H1 (cell line): ENCODE data around the gene ZBTB24. TPM values are rescaled to one million over a fixed set of nuclear protein-coding genes. Genes with fewer than 3 reads are reported as not detected.

Source experiments
- CTCF ChIA-PET: fragments of 300-600 bp; sonication (Branson Sonifier 250); formaldehyde crosslinking; loops from one replicate; lab custom pipeline; 2021; ENCODE audit not compliant: partially characterized antibody; lab: Charles Lee
- POLR2A ChIA-PET: fragments of 300-600 bp; sonication (Branson Sonifier 250); formaldehyde crosslinking; loops from one replicate; lab custom pipeline; 2021; ENCODE audit warnings: inconsistent platforms; ENCODE audit not compliant: partially characterized antibody; lab: Charles Lee
- DNase-seq, 2 experiments: peaks; one replicate each; pipeline versions ENCODE4 v3.0.0 to v3.0.0-alpha.2; 2010 to 2022; ENCODE audit warnings: low spot score in 2 of 2, low read depth in 1 of 2, mixed read lengths in 1 of 2
- FAIRE-seq: peaks from 2 replicates; lab custom pipeline; 2011; peaks lifted over from hg19 to GRCh38; lab: Jason Lieb, UNC
- H2AFZ ChIP-seq: 2 replicates; pipeline ENCODE4 v1.8.1; 2012; ENCODE audit warnings: low read length, inconsistent platforms
- H2AK5ac ChIP-seq: 2 replicates; pipeline ENCODE4 v1.6.1; 2013; ENCODE audit warnings: low read depth, low read length
- H2BK120ac ChIP-seq: replicated peaks from 2 replicates; pipeline ENCODE3; 2013; ENCODE audit warnings: low read depth, low read length, inconsistent platforms
- H2BK12ac ChIP-seq: 2 replicates; pipeline ENCODE4 v1.6.1; 2013; ENCODE audit warnings: low read depth, low read length
- H2BK15ac ChIP-seq: 2 replicates; pipeline ENCODE4 v1.6.1; 2013; ENCODE audit warnings: low read length
- H2BK20ac ChIP-seq: 2 replicates; pipeline ENCODE4 v1.6.1; 2013; ENCODE audit warnings: low read length
- H2BK5ac ChIP-seq: 2 replicates; pipeline ENCODE4 v1.6.1; 2013; ENCODE audit warnings: low read depth, low read length
- H3K14ac ChIP-seq: 2 replicates; pipeline ENCODE4 v1.6.1; 2013; ENCODE audit warnings: inconsistent platforms; ENCODE audit not compliant: insufficient read length
- H3K18ac ChIP-seq: 2 replicates; pipeline ENCODE4 v1.6.1; 2013; ENCODE audit warnings: low read length; ENCODE audit errors: extremely low read depth
- H3K23ac ChIP-seq: 2 replicates; pipeline ENCODE4 v1.6.1; 2013; ENCODE audit warnings: inconsistent platforms; ENCODE audit not compliant: insufficient read length
- H3K23me2 ChIP-seq: 2 replicates; pipeline ENCODE4 v1.6.1; 2013; ENCODE audit warnings: low read depth, low read length
- H3K27ac ChIP-seq: 2 replicates; pipeline ENCODE4 v1.6.1; 2011; ENCODE audit warnings: low read depth, low read length, inconsistent platforms
- H3K27me3 ChIP-seq, 4 experiments: replicated peaks in 1 of 4; 1 replicate in 1 of 4; 2 replicates in 3 of 4; pipeline versions ENCODE4 v1.6.1 to v1.8.1; 2011 to 2013; ENCODE audit warnings: low read length in 3 of 4, mild to moderate bottlenecking in 3 of 4, inconsistent platforms in 2 of 4, mixed read lengths in 2 of 4, moderate library complexity in 1 of 4; ENCODE audit not compliant: control insufficient read depth in 3 of 4, insufficient read depth in 3 of 4; ENCODE audit errors: extremely low read depth in 1 of 4
- H3K36me3 ChIP-seq, 4 experiments: 2 replicates each; pipeline versions ENCODE4 v1.6.1 to v1.8.1; 2011 to 2013; ENCODE audit warnings: mild to moderate bottlenecking in 4 of 4, low read length in 3 of 4, moderate library complexity in 2 of 4, control low read depth in 1 of 4, inconsistent platforms in 1 of 4; ENCODE audit not compliant: insufficient read depth in 4 of 4, control insufficient read depth in 2 of 4
- H3K4ac ChIP-seq: replicated peaks from 2 replicates; pipeline ENCODE3; 2013; ENCODE audit warnings: low read length, low read depth, mixed read lengths, inconsistent platforms; ENCODE audit not compliant: insufficient read length
- H3K4me1 ChIP-seq, 4 experiments: replicated peaks in 1 of 4; 1 replicate in 1 of 4; 2 replicates in 3 of 4; pipeline versions ENCODE4 v1.6.1 to v1.8.1; 2011 to 2013; ENCODE audit warnings: low read length in 3 of 4, inconsistent platforms in 2 of 4, mixed read lengths in 1 of 4; ENCODE audit not compliant: insufficient read depth in 4 of 4, control insufficient read depth in 3 of 4
- H3K4me2 ChIP-seq, 2 experiments: 2 replicates each; pipeline versions ENCODE4 v1.6.1 to v1.8.1; 2011 to 2013; ENCODE audit warnings: low read depth in 2 of 2, low read length in 2 of 2, control low read depth in 1 of 2, inconsistent platforms in 1 of 2, mild to moderate bottlenecking in 1 of 2; ENCODE audit not compliant: insufficient read depth in 1 of 2
- H3K4me3 ChIP-seq, 4 experiments: fragments of 200-600, 300-600 bp in 1 of 4; sonication (generic), shearing (Covaris generic), sonication (Bioruptor Twin) in 1 of 4; 2 replicates each; pipeline versions ENCODE4 v1.5.1 to v1.8.1; 2011 to 2016; ENCODE audit warnings: low read length in 4 of 4, low read depth in 3 of 4, control low read depth in 2 of 4, inconsistent platforms in 2 of 4, mild to moderate bottlenecking in 2 of 4, mixed read lengths in 1 of 4, moderate library complexity in 1 of 4; ENCODE audit not compliant: insufficient read depth in 2 of 4; ENCODE audit errors: extremely low read depth in 1 of 4
- H3K56ac ChIP-seq: replicated peaks from 2 replicates; pipeline ENCODE3; 2013; ENCODE audit warnings: low read depth, mild to moderate bottlenecking, mixed read lengths, low read length, inconsistent platforms; ENCODE audit not compliant: insufficient read length
- H3K79me1 ChIP-seq: 2 replicates; pipeline ENCODE4 v1.6.1; 2013; ENCODE audit warnings: low read depth, low read length, control low read depth
- H3K79me2 ChIP-seq, 2 experiments: 2 replicates each; pipeline versions ENCODE4 v1.6.1 to v1.8.1; 2012 to 2013; ENCODE audit warnings: low read length in 2 of 2, mild to moderate bottlenecking in 2 of 2, inconsistent platforms in 1 of 2; ENCODE audit not compliant: insufficient read depth in 2 of 2, control insufficient read depth in 1 of 2
- H3K9ac ChIP-seq, 4 experiments: replicated peaks in 1 of 4; 1 replicate in 1 of 4; 2 replicates in 3 of 4; pipeline versions ENCODE4 v1.6.1 to v1.8.1; 2011 to 2013; ENCODE audit warnings: low read depth in 3 of 4, low read length in 3 of 4, control low read depth in 2 of 4, mild to moderate bottlenecking in 2 of 4, moderate library complexity in 2 of 4, inconsistent platforms in 1 of 4; ENCODE audit errors: extremely low read depth in 1 of 4
- H3K9me3 ChIP-seq, 2 experiments: 2 replicates each; pipeline versions ENCODE4 v1.6.1 to v1.8.1; 2012 to 2013; ENCODE audit warnings: mild to moderate bottlenecking in 2 of 2, moderate library complexity in 2 of 2, control low read depth in 1 of 2, inconsistent platforms in 1 of 2, low read depth in 1 of 2, low read length in 1 of 2, mixed read lengths in 1 of 2; ENCODE audit not compliant: insufficient read depth in 2 of 2
- H4K20me1 ChIP-seq, 2 experiments: replicated peaks in 1 of 2; 2 replicates each; pipeline versions ENCODE3 to v1.8.1; 2011 to 2013; ENCODE audit warnings: inconsistent platforms in 2 of 2, low read length in 2 of 2, mild to moderate bottlenecking in 1 of 2; ENCODE audit not compliant: insufficient read depth in 2 of 2, control insufficient read depth in 1 of 2
- H4K5ac ChIP-seq: 2 replicates; pipeline ENCODE4 v1.6.1; 2013; ENCODE audit warnings: low read length, low read depth, mixed read lengths, inconsistent platforms; ENCODE audit not compliant: insufficient read length
- H4K8ac ChIP-seq: 2 replicates; pipeline ENCODE4 v1.8.0; 2013; ENCODE audit warnings: mild to moderate bottlenecking, moderate library complexity, low read length, inconsistent platforms; ENCODE audit not compliant: insufficient read depth; ENCODE audit errors: extremely low read depth
- H4K91ac ChIP-seq: replicated peaks from 2 replicates; pipeline ENCODE3; 2013; ENCODE audit warnings: low read length, mixed read lengths, inconsistent platforms; ENCODE audit not compliant: insufficient read length
- CBX5 ChIP-seq: fragments of 300-800, 300-1000 bp; sonication (generic); IDR thresholded peaks from 2 replicates; pipeline ENCODE4 v1.7.1; 2016; ENCODE audit warnings: antibody characterized with exemption, low read length, low read depth
- CBX8 ChIP-seq: fragments of 300-800, 300-1000 bp; sonication (generic); IDR thresholded peaks from 2 replicates; pipeline ENCODE4 v1.7.1; 2016; ENCODE audit warnings: low read depth, low read length, borderline replicate concordance
- CHD2 ChIP-seq: IDR thresholded peaks from 2 replicates; pipeline ENCODE4 v1.6.1; 2012; ENCODE audit warnings: low read length, improper control_type of control experiment
- CTCF ChIP-seq, 3 experiments: IDR thresholded peaks; 1 replicate in 2 of 3; 2 replicates in 1 of 3; pipeline versions ENCODE4 v1.5.1 to v1.6.1; 2011; ENCODE audit warnings: low read length in 3 of 3, mild to moderate bottlenecking in 3 of 3, inconsistent platforms in 2 of 3, low read depth in 1 of 3, moderate library complexity in 1 of 3; ENCODE audit not compliant: insufficient read depth in 1 of 3; ENCODE audit errors: control extremely low read depth in 1 of 3
- EZH2 ChIP-seq: fragments of 200-600 bp; sonication (generic); IDR thresholded peaks from 2 replicates; pipeline ENCODE4 v1.7.1; 2012; ENCODE audit warnings: low read depth, mild to moderate bottlenecking, moderate library complexity, low read length, inconsistent platforms; ENCODE audit not compliant: severe bottlenecking
- GABPA ChIP-seq: IDR thresholded peaks from 2 replicates; pipeline ENCODE4 v1.6.1; 2011; ENCODE audit warnings: mild to moderate bottlenecking, low read length, moderate library complexity, borderline replicate concordance; ENCODE audit not compliant: insufficient read depth
- HDAC6 ChIP-seq: IDR thresholded peaks from one replicate; pipeline ENCODE4 v1.7.1; 2012; ENCODE audit warnings: low read depth, mild to moderate bottlenecking, inconsistent platforms, low read length, moderate library complexity
- JUN ChIP-seq: IDR thresholded peaks from 2 replicates; pipeline ENCODE4 v1.6.1; 2011; ENCODE audit warnings: low read depth, mild to moderate bottlenecking, improper control_type of control experiment, low read length
- NRF1 ChIP-seq: IDR thresholded peaks from 2 replicates; pipeline ENCODE4 v1.6.1; 2011; ENCODE audit warnings: mild to moderate bottlenecking, low read depth, low read length, improper control_type of control experiment
- RAD21 ChIP-seq, 2 experiments: IDR thresholded peaks in 1 of 2; conservative IDR thresholded peaks in 1 of 2; 2 replicates each; pipeline ENCODE4 v1.6.1; 2011; ENCODE audit warnings: low read depth in 2 of 2, low read length in 2 of 2, improper control_type of control experiment in 1 of 2, inconsistent platforms in 1 of 2, mild to moderate bottlenecking in 1 of 2, moderate library complexity in 1 of 2
- SP4 ChIP-seq: IDR thresholded peaks from 2 replicates; pipeline ENCODE4 v1.6.1; 2012; ENCODE audit warnings: low read length, inconsistent platforms
- TBP ChIP-seq: IDR thresholded peaks from 2 replicates; pipeline ENCODE4 v1.6.1; 2011; ENCODE audit warnings: low read depth, low read length, improper control_type of control experiment
- WGBS, 2 experiments: shearing (Covaris generic) in 1 of 2; methylation state at CpG; one replicate each; pipeline versions ENCODE4 v1.1.6 to v1.1.7; 2013 to 2015; ENCODE audit warnings: low lambda C conversion rate in 2 of 2, mixed read lengths in 2 of 2, inconsistent platforms in 1 of 2, low coverage in 1 of 2, missing lambda C conversion rate in 1 of 2; ENCODE audit not compliant: insufficient replicate concordance in 2 of 2, insufficient coverage in 1 of 2, insufficient read length in 1 of 2; ENCODE audit errors: extremely low coverage in 1 of 2, missing lambda C conversion rate in 1 of 2; 5-methylcytosine and 5-hydroxymethylcytosine counted together
- polyA plus RNA-seq, 7 experiments: library from polyadenylated mRNA; depleted of rRNA in 3 of 7; stranded (reverse) in 5 of 7; unstranded in 2 of 7; fragments of >200 nt in 5 of 7; fragments of 200-250 nt in 2 of 7; gene quantifications; 1 replicate in 5 of 7; 2 replicates in 1 of 7; 4 replicates in 1 of 7; pipeline versions ENCODE4 v1.2.1 to v1.2.3, GENCODE V29; 2011 to 2013; ENCODE audit warnings: missing spikeins in 2 of 7, mixed read lengths in 2 of 7
- total RNA-seq: library from RNA; stranded (reverse); fragmentation: NEBNext Ultra II Directional; extraction: Animal tissue kit (Norgen Biotek cat#: 25700); gene quantifications from 2 replicates; pipeline ENCODE4 v1.2.1, GENCODE V29; 2021

ZBTB24 gene
- total and polyA plus RNA-seq, 2 of the 8 experiments (the other 6 are each of a cell fraction or from before 2014, with no cell fraction given) = 7.5 to 21.0 TPM

GRCh38 chr6:109521080-109521479, 38.1 kb upstream of the ZBTB24 start:
- H2BK12ac ChIP-seq = no peak overlapping the region
- no peaks in the 10 kb centered on the region for H3K23me2 ChIP-seq
- 80% methylated on average over 3 of the region's 3 CpGs; no CpG with 5 or more reads in 1 of the 2 experiments for WGBS, 2 experiments
- no peak overlapping the region for H3K4ac ChIP-seq
- H2AK5ac ChIP-seq = no peak overlapping the region
- peaks cover 4% of the 10 kb centered on the region in 2 experiments; a peak in 2 of 4 replicates for H3K9me3 ChIP-seq
- no peak overlapping the region for H3K23ac ChIP-seq
- no peaks in the 10 kb centered on the region; a peak in 1 of 8 replicates for H3K36me3 ChIP-seq
- no peaks in the 10 kb centered on the region for H3K27me3 ChIP-seq
- no peaks in the 10 kb centered on the region for H3K79me1 ChIP-seq
- ChIA-PET CTCF (interaction anchor here (1.4 kb wide), 1 partner anchor 77 kb away, joined by 3 read pairs; no protein-coding TSS in a partner anchor), POLR2A (no interaction called here)
- H2BK120ac ChIP-seq = no peak overlapping the region
- H3K18ac ChIP-seq = no peak overlapping the region
- no peak overlapping the region for H4K5ac ChIP-seq
- no peak overlapping the region for H3K14ac ChIP-seq
- no peak overlapping the region for H3K56ac ChIP-seq
- no peak overlapping the region for H3K27ac ChIP-seq
- H4K20me1 ChIP-seq = no peaks in the 10 kb centered on the region
- no peak overlapping the region for H3K9ac ChIP-seq
- H2AFZ ChIP-seq = no peak overlapping the region
- no peaks in the 10 kb centered on the region for H3K79me2 ChIP-seq
- H3K4me3 ChIP-seq = no peak overlapping the region
- H4K91ac ChIP-seq = no peak overlapping the region
- no peak overlapping the region for H2BK15ac ChIP-seq
- DNase-seq = no peak
- no peak overlapping the region for H3K4me2 ChIP-seq
- H2BK20ac ChIP-seq = no peak overlapping the region
- H2BK5ac ChIP-seq = no peak overlapping the region
- no peak for FAIRE-seq
- no peak overlapping the region for H4K8ac ChIP-seq
- H3K4me1 ChIP-seq = no peaks in the 10 kb centered on the region
- TF ChIP-seq EZH2 (no peak), CHD2 (no peak), CBX5 (no peak), TBP (no peak), NRF1 (no peak), RAD21 (IDR thresholded peaks at IDR 0.05 in 1 of 2, conservative IDR thresholded peaks at IDR 0.05 in 1 of 2; ENCODE audit: low read depth in 2 of 2, low read length in 2 of 2) (no peak), CTCF (IDR thresholded peaks at IDR 0.05; ENCODE audit: control extremely low read depth in 1 of 3, insufficient read depth in 1 of 3, low read depth in 1 of 3, low read length in 3 of 3) (no peak), HDAC6 (no peak), CBX8 (no peak), SP4 (no peak), GABPA (no peak), JUN (no peak)
